ENCODE measurements around the gene NELL1. TPM values are rescaled to one million over a fixed set of nuclear protein-coding genes. Genes with fewer than 3 reads are reported as not detected.

The NELL1 gene
- total RNA-seq, 2 experiments from 2014 or later, result not detected

DNA sequence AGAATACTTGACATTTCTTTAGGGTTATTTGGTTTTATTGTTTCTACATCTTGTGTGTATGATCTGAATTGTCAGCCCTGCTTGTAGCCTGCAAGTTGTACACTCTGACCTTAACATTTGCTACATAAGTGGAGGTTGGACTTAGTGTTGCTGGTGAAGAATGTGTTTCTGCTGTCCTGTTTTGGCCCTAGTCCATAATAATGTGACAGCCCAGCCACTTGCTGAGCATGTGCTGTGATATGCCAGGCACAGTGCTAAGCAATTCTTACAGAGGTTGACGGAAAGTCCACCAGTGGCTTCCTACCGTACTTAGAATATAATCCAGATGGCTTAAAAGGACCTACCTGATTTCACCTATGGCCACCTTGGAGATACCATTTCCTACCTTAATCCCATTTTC, 526.6 kb downstream of the NELL1 start:
- Histone ChIP-seq H3K36me3 (ENCODE audit: insufficient read depth, low read length) (no peaks in the 10 kb centered on the region), H3K27ac (ENCODE audit: low read depth in 1 of 2, low read length in 2 of 2) (no peak overlapping the region), H3K27me3 (ENCODE audit: control insufficient read depth in 1 of 2, insufficient read depth in 2 of 2, low read length in 2 of 2) (no peaks in the 10 kb centered on the region), H3K4me3 (ENCODE audit: low read length) (no peak overlapping the region), H3K9me3 (ENCODE audit: control insufficient read depth in 1 of 2, insufficient read depth in 1 of 2, low read length in 2 of 2) (no peaks in the 10 kb centered on the region), H3K4me1 (ENCODE audit: insufficient read depth, low read length) (no peaks in the 10 kb centered on the region)
- ATAC-seq (ENCODE audit: poor library complexity) (no peak), DNase-seq (no peak)
- ChIA-PET CTCF (no interaction called here), POLR2A (no interaction called here)
- Mint-ChIP-seq H3K27me3 (no peaks in the 10 kb centered on the region), H3K4me3 (no peak overlapping the region), H3K9me3 (peaks cover 8% of the 10 kb centered on the region), H3K27ac (no peak overlapping the region), H3K36me3 (ENCODE audit: low read depth) (no peaks in the 10 kb centered on the region), H3K4me1 (ENCODE audit: low read depth) (no peaks in the 10 kb centered on the region)
- intact Hi-C loops (cut with DNase I, micrococcal nuclease), result loop anchor here in 1 of 2 experiments (10.0 kb wide), 1 partner anchor 71 kb away; no protein-coding TSS in a partner anchor
- TF ChIP-seq, protein P1, sequence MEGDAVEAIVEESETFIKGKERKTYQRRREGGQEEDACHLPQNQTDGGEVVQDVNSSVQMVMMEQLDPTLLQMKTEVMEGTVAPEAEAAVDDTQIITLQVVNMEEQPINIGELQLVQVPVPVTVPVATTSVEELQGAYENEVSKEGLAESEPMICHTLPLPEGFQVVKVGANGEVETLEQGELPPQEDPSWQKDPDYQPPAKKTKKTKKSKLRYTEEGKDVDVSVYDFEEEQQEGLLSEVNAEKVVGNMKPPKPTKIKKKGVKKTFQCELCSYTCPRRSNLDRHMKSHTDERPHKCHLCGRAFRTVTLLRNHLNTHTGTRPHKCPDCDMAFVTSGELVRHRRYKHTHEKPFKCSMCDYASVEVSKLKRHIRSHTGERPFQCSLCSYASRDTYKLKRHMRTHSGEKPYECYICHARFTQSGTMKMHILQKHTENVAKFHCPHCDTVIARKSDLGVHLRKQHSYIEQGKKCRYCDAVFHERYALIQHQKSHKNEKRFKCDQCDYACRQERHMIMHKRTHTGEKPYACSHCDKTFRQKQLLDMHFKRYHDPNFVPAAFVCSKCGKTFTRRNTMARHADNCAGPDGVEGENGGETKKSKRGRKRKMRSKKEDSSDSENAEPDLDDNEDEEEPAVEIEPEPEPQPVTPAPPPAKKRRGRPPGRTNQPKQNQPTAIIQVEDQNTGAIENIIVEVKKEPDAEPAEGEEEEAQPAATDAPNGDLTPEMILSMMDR (IDR thresholded peaks at IDR 0.05), result no peak

DNA sequence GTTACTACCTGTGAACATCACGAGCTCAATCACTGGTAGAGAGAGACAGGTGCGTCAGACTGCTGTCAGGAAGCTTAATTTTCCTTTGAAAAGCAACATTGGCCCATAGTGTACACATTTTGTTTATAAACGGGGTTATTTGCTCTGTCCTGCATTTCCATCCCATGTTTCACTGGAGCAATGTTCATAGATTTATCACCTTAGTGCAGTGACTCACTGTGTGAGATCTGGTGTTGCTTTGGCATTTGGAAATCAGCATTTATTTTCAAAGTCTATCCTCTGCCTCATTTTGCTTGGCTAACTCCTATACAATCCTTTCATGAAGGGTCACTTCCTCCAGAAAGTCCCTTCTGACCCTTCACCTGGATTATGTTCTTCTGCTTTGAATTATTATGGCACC, 529.1 kb downstream of the NELL1 start:
- peaks cover 18% of the 10 kb centered on the region for H3K9me3 Mint-ChIP-seq
- Histone ChIP-seq H3K4me3 (ENCODE audit: low read length) (no peak overlapping the region), H3K9me3 (ENCODE audit: control insufficient read depth in 1 of 2, insufficient read depth in 1 of 2, low read length in 2 of 2) (no peaks in the 10 kb centered on the region), H3K4me1 (ENCODE audit: insufficient read depth, low read length) (no peaks in the 10 kb centered on the region), H3K27me3 (ENCODE audit: control insufficient read depth in 1 of 2, insufficient read depth in 2 of 2, low read length in 2 of 2) (no peaks in the 10 kb centered on the region), H3K27ac (ENCODE audit: low read depth in 1 of 2, low read length in 2 of 2) (no peak overlapping the region), H3K36me3 (ENCODE audit: insufficient read depth, low read length) (no peaks in the 10 kb centered on the region)
- H3K4me3 Mint-ChIP-seq, result no peak overlapping the region
- ATAC-seq (ENCODE audit: poor library complexity) (no peak), DNase-seq (no peak)
- no peaks in the 10 kb centered on the region for H3K36me3 Mint-ChIP-seq (ENCODE audit: low read depth)
- CTCF ChIA-PET, result no interaction called here
- H3K4me1 Mint-ChIP-seq (ENCODE audit: low read depth), result no peaks in the 10 kb centered on the region
- H3K27ac Mint-ChIP-seq, result no peak overlapping the region
- TF ChIP-seq, protein P1 (IDR thresholded peaks at IDR 0.05), result no peak
- intact Hi-C loops (cut with DNase I, micrococcal nuclease), result loop anchor here in 1 of 2 experiments (10.0 kb wide), 1 partner anchor 74 kb away; no protein-coding TSS in a partner anchor
- no peaks in the 10 kb centered on the region for H3K27me3 Mint-ChIP-seq
- POLR2A ChIA-PET, result no interaction called here

DNA sequence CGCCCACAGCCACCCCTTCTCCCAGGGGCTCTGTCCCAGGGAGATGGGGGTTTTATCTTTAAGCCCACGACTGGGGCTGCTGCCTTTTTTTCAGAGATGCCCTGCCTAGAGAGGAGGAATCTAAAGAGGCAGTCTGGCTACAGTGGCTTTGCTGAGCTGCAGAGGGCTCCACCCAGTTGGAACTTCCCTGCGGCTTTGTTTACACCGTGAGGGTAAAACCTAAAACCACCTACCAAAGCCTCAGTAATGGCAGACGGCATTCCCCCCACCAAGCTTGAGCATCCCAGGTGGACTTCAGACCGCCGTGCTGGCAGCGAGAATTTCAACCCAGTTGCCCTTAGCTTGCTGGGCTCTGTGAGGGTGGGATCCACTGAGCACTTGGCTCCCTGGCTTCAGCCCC, 535.8 kb downstream of the NELL1 start:
- H3K36me3 Mint-ChIP-seq (ENCODE audit: low read depth), result no peaks in the 10 kb centered on the region
- no peak overlapping the region for H3K4me3 Mint-ChIP-seq
- ATAC-seq (ENCODE audit: poor library complexity), result no peak
- Histone ChIP-seq H3K9me3 (ENCODE audit: control insufficient read depth in 1 of 2, insufficient read depth in 1 of 2, low read length in 2 of 2) (peaks cover 0 to 7% of the 10 kb centered on the region in 2 experiments), H3K27ac (ENCODE audit: low read depth in 1 of 2, low read length in 2 of 2) (no peak overlapping the region), H3K36me3 (ENCODE audit: insufficient read depth, low read length) (no peaks in the 10 kb centered on the region), H3K4me1 (ENCODE audit: insufficient read depth, low read length) (no peaks in the 10 kb centered on the region), H3K27me3 (ENCODE audit: control insufficient read depth in 1 of 2, insufficient read depth in 2 of 2, low read length in 2 of 2) (no peaks in the 10 kb centered on the region), H3K4me3 (ENCODE audit: low read length) (no peak overlapping the region)
- no peak overlapping the region for H3K27ac Mint-ChIP-seq
- no peak for DNase-seq
- TF ChIP-seq, protein P1 (IDR thresholded peaks at IDR 0.05), result no peak
- H3K27me3 Mint-ChIP-seq, result no peaks in the 10 kb centered on the region
- POLR2A ChIA-PET, result no interaction called here
- peaks cover 15% of the 10 kb centered on the region for H3K9me3 Mint-ChIP-seq
- intact Hi-C loops (cut with DNase I, micrococcal nuclease), result no loop called here
- H3K4me1 Mint-ChIP-seq (ENCODE audit: low read depth), result no peaks in the 10 kb centered on the region
- CTCF ChIA-PET, result no interaction called here
